ENCODE data around the gene COL7A1.

The COL7A1 gene

DNA sequence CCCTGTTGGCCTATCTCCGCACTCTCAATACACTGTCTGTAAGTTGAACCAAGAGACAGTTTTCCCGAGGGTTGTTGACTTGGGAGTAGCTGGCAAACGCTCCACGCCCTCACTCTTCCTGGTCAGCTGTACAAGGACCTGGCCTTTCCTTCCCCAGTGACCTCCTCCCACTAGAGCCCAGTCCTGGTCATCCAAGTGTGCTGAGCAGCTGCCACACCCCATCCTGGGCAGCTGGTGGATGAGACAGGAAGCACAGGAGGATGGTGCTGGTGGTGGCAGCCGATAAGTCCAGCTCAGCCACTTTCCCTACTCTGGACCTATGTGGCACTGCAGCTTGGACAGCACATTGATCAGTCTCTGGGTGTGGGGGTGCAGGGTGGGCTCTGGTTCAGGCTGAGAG, 58.3 kb downstream of the COL7A1 start:
- Histone ChIP-seq H2AFZ (ENCODE audit: low read length) (no peak overlapping the region), H4K91ac (ENCODE audit: low read depth, low read length, poor library complexity) (no peak overlapping the region), H3K18ac (ENCODE audit: low read length) (no peak overlapping the region), H3K27ac (replicated peaks; ENCODE audit: low read length) (no peak overlapping the region), H2BK5ac (ENCODE audit: low read length) (peak overlapping the region; percentile 19), H2BK12ac (ENCODE audit: low read length) (no peak overlapping the region), H3K14ac (ENCODE audit: low read length) (no peak overlapping the region), H2BK120ac (ENCODE audit: low read depth, low read length) (no peak overlapping the region), H3K36me3 (replicated peaks in 1 of 2; ENCODE audit: control insufficient read depth in 2 of 2, insufficient read depth in 2 of 2, low read length in 2 of 2) (peaks cover 34 to 75% of the 10 kb centered on the region in 2 donors), H3K9me3 (replicated peaks in 1 of 2; ENCODE audit: control insufficient read depth in 2 of 2, insufficient read depth in 1 of 2, low read depth in 1 of 2, low read length in 2 of 2) (peaks cover 0 to 2% of the 10 kb centered on the region in 2 donors), H3K4me3 (ENCODE audit: low read length in 2 of 2) (peak overlapping the region in 1 of 2 donors; percentile 59), H2BK15ac (ENCODE audit: low read length) (no peak overlapping the region), H2AK5ac (ENCODE audit: low read depth, low read length) (no peak overlapping the region), H3K4me1 (ENCODE audit: control insufficient read depth in 2 of 2, insufficient read depth in 1 of 2, low read depth in 1 of 2, low read length in 2 of 2) (no peaks in the 10 kb centered on the region), H4K8ac (ENCODE audit: low read depth, low read length) (no peak overlapping the region), H3K27me3 (ENCODE audit: control insufficient read depth in 3 of 3, insufficient read depth in 3 of 3, low read depth in 1 of 3, low read length in 3 of 3) (no peaks in the 10 kb centered on the region), H3K79me1 (ENCODE audit: low read depth, low read length) (peaks cover 1% of the 10 kb centered on the region), H3K9ac (ENCODE audit: low read depth, low read length, poor library complexity) (no peak overlapping the region), H3K4me2 (ENCODE audit: insufficient read depth, low read length, poor library complexity, severe bottlenecking) (no peak overlapping the region), H3K4ac (ENCODE audit: low read length) (no peak overlapping the region), H3K23ac (ENCODE audit: low read depth, low read length, poor library complexity) (no peak overlapping the region)
- WGBS, 2 donors (ENCODE audit: extremely low coverage in 2 of 2, insufficient read length in 2 of 2, insufficient replicate concordance in 1 of 2) = no CpG with 5 or more reads among the region's 5 CpGs
- no peak for DNase-seq (ENCODE audit: low spot score)

GRCh38 chr3:48536116-48536515, 59.0 kb downstream of the COL7A1 start:
- Histone ChIP-seq H3K9me3 (replicated peaks in 1 of 2; ENCODE audit: control insufficient read depth in 2 of 2, insufficient read depth in 1 of 2, low read depth in 1 of 2, low read length in 2 of 2) (peaks cover 0 to 2% of the 10 kb centered on the region in 2 donors), H3K27me3 (ENCODE audit: control insufficient read depth in 3 of 3, insufficient read depth in 3 of 3, low read depth in 1 of 3, low read length in 3 of 3) (no peaks in the 10 kb centered on the region), H2AFZ (ENCODE audit: low read length) (no peak overlapping the region), H3K79me1 (ENCODE audit: low read depth, low read length) (peaks cover 1% of the 10 kb centered on the region), H4K91ac (ENCODE audit: low read depth, low read length, poor library complexity) (no peak overlapping the region), H3K14ac (ENCODE audit: low read length) (no peak overlapping the region), H3K27ac (replicated peaks; ENCODE audit: low read length) (no peak overlapping the region), H2BK120ac (ENCODE audit: low read depth, low read length) (no peak overlapping the region), H2BK5ac (ENCODE audit: low read length) (peak overlapping the region; percentile 19), H3K23ac (ENCODE audit: low read depth, low read length, poor library complexity) (no peak overlapping the region), H3K4me2 (ENCODE audit: insufficient read depth, low read length, poor library complexity, severe bottlenecking) (no peak overlapping the region), H4K8ac (ENCODE audit: low read depth, low read length) (no peak overlapping the region), H3K4me1 (ENCODE audit: control insufficient read depth in 2 of 2, insufficient read depth in 1 of 2, low read depth in 1 of 2, low read length in 2 of 2) (no peaks in the 10 kb centered on the region), H3K36me3 (replicated peaks in 1 of 2; ENCODE audit: control insufficient read depth in 2 of 2, insufficient read depth in 2 of 2, low read length in 2 of 2) (peaks cover 34 to 75% of the 10 kb centered on the region in 2 donors), H3K9ac (ENCODE audit: low read depth, low read length, poor library complexity) (peak overlapping the region; percentile 10), H3K4me3 (ENCODE audit: low read length in 2 of 2) (no peak overlapping the region), H3K18ac (ENCODE audit: low read length) (no peak overlapping the region), H2AK5ac (ENCODE audit: low read depth, low read length) (no peak overlapping the region), H3K4ac (ENCODE audit: low read length) (no peak overlapping the region), H2BK15ac (ENCODE audit: low read length) (no peak overlapping the region), H2BK12ac (ENCODE audit: low read length) (no peak overlapping the region)
- DNase-seq (ENCODE audit: low spot score) = no peak
- WGBS, 2 donors (ENCODE audit: extremely low coverage in 2 of 2, insufficient read length in 2 of 2, insufficient replicate concordance in 1 of 2) = no CpG with 5 or more reads among the region's 19 CpGs

DNA sequence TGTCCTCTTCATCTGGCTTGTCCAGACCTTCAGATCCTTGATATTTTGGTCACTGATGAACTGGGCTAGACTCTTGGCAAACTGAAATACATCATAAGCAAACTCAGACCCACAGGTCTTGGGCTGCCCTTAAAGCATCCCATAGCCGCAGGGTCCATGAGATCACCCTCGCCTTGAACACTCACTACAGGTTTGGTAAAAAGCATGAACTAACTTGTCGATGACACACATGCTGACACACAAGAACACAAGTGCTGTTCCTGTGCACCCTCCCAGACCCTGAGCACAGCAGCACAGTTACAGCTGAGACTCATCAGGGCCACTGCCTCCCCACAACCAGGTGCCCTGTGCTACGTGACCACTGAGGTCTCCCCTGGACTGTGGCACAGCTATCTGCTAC, 59.6 kb downstream of the COL7A1 start:
- H3K4me3 ChIP-seq (ENCODE audit: low read length in 2 of 2) = no peak overlapping the region
- H2BK12ac ChIP-seq (ENCODE audit: low read length) = no peak overlapping the region
- H4K91ac ChIP-seq (ENCODE audit: low read depth, low read length, poor library complexity) = no peak overlapping the region
- H3K27ac ChIP-seq (replicated peaks; ENCODE audit: low read length) = no peak overlapping the region
- peaks cover 34 to 78% of the 10 kb centered on the region in 2 donors for H3K36me3 ChIP-seq (replicated peaks in 1 of 2; ENCODE audit: control insufficient read depth in 2 of 2, insufficient read depth in 2 of 2, low read length in 2 of 2)
- H3K9ac ChIP-seq (ENCODE audit: low read depth, low read length, poor library complexity) = no peak overlapping the region
- no peak overlapping the region for H3K4me2 ChIP-seq (ENCODE audit: insufficient read depth, low read length, poor library complexity, severe bottlenecking)
- no peak overlapping the region for H2BK120ac ChIP-seq (ENCODE audit: low read depth, low read length)
- H2BK15ac ChIP-seq (ENCODE audit: low read length) = no peak overlapping the region
- no CpG with 5 or more reads among the region's 4 CpGs for WGBS, 2 donors (ENCODE audit: extremely low coverage in 2 of 2, insufficient read length in 2 of 2, insufficient replicate concordance in 1 of 2)
- H3K14ac ChIP-seq (ENCODE audit: low read length) = no peak overlapping the region
- H3K79me1 ChIP-seq (ENCODE audit: low read depth, low read length) = peaks cover 1% of the 10 kb centered on the region
- no peak overlapping the region for H2BK5ac ChIP-seq (ENCODE audit: low read length)
- no peak overlapping the region for H4K8ac ChIP-seq (ENCODE audit: low read depth, low read length)
- no peaks in the 10 kb centered on the region for H3K4me1 ChIP-seq (ENCODE audit: control insufficient read depth in 2 of 2, insufficient read depth in 1 of 2, low read depth in 1 of 2, low read length in 2 of 2)
- H3K4ac ChIP-seq (ENCODE audit: low read length) = no peak overlapping the region
- H3K9me3 ChIP-seq (replicated peaks in 1 of 2; ENCODE audit: control insufficient read depth in 2 of 2, insufficient read depth in 1 of 2, low read depth in 1 of 2, low read length in 2 of 2) = peaks cover 0 to 2% of the 10 kb centered on the region in 2 donors
- no peaks in the 10 kb centered on the region for H3K27me3 ChIP-seq (ENCODE audit: control insufficient read depth in 3 of 3, insufficient read depth in 3 of 3, low read depth in 1 of 3, low read length in 3 of 3)
- no peak overlapping the region for H2AFZ ChIP-seq (ENCODE audit: low read length)
- DNase-seq (ENCODE audit: low spot score) = no peak
- no peak overlapping the region for H2AK5ac ChIP-seq (ENCODE audit: low read depth, low read length)
- H3K23ac ChIP-seq (ENCODE audit: low read depth, low read length, poor library complexity) = no peak overlapping the region
- H3K18ac ChIP-seq (ENCODE audit: low read length) = no peak overlapping the region

DNA sequence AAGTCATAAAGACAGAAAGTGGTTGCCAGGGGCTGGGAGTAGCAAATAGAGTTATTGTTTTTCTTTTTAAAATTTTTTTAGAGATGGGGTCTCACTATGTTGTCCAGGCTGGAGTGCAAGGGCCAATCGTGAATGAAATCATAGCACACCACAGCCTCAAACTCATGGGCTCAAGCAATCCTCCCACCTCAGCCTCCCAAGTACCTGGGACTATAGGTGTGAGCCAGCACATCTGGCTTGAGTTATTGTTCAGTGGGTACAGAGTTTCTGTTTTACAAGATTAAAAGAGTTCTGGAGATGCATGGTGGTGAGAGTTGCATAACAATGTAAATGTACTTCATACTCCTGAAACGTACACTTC, 62.2 kb downstream of the COL7A1 start:
- Histone ChIP-seq H3K9ac (ENCODE audit: low read depth, low read length, poor library complexity) (no peak overlapping the region), H3K18ac (ENCODE audit: low read length) (no peak overlapping the region), H4K91ac (ENCODE audit: low read depth, low read length, poor library complexity) (no peak overlapping the region), H3K79me1 (ENCODE audit: low read depth, low read length) (peaks cover 1% of the 10 kb centered on the region), H2BK15ac (ENCODE audit: low read length) (no peak overlapping the region), H3K9me3 (replicated peaks in 1 of 2; ENCODE audit: control insufficient read depth in 2 of 2, insufficient read depth in 1 of 2, low read depth in 1 of 2, low read length in 2 of 2) (peaks cover 0 to 2% of the 10 kb centered on the region in 2 donors), H3K27ac (replicated peaks; ENCODE audit: low read length) (no peak overlapping the region), H3K4me1 (ENCODE audit: control insufficient read depth in 2 of 2, insufficient read depth in 1 of 2, low read depth in 1 of 2, low read length in 2 of 2) (no peaks in the 10 kb centered on the region), H2BK5ac (ENCODE audit: low read length) (no peak overlapping the region), H2BK120ac (ENCODE audit: low read depth, low read length) (no peak overlapping the region), H4K8ac (ENCODE audit: low read depth, low read length) (no peak overlapping the region), H2AK5ac (ENCODE audit: low read depth, low read length) (no peak overlapping the region), H3K27me3 (ENCODE audit: control insufficient read depth in 3 of 3, insufficient read depth in 3 of 3, low read depth in 1 of 3, low read length in 3 of 3) (no peaks in the 10 kb centered on the region), H3K4me2 (ENCODE audit: insufficient read depth, low read length, poor library complexity, severe bottlenecking) (no peak overlapping the region), H3K23ac (ENCODE audit: low read depth, low read length, poor library complexity) (no peak overlapping the region), H2AFZ (ENCODE audit: low read length) (no peak overlapping the region), H3K14ac (ENCODE audit: low read length) (no peak overlapping the region), H2BK12ac (ENCODE audit: low read length) (no peak overlapping the region), H3K4me3 (ENCODE audit: low read length in 2 of 2) (no peak overlapping the region), H3K36me3 (replicated peaks in 1 of 2; ENCODE audit: control insufficient read depth in 2 of 2, insufficient read depth in 2 of 2, low read length in 2 of 2) (peaks cover 26 to 72% of the 10 kb centered on the region in 2 donors), H3K4ac (ENCODE audit: low read length) (no peak overlapping the region)
- DNase-seq (ENCODE audit: low spot score) = no peak
- WGBS, 2 donors (ENCODE audit: extremely low coverage in 2 of 2, insufficient read length in 2 of 2, insufficient replicate concordance in 1 of 2) = no CpG with 5 or more reads among the region's 2 CpGs
